H9 (cell line): ENCODE data around the gene TTC17. TPM values are rescaled to one million over a fixed set of nuclear protein-coding genes. Genes with fewer than 3 reads are reported as not detected.

Experiments used
- DNase-seq: peaks from one replicate; pipeline ENCODE4 v3.0.0-alpha.2; 2017
- H2AFZ ChIP-seq: one replicate; pipeline ENCODE4 v1.6.1; 2013; ENCODE audit warnings: mild to moderate bottlenecking, low read length, control low read depth, moderate library complexity
- H2AK5ac ChIP-seq: 2 replicates; pipeline ENCODE4 v1.6.1; 2013; ENCODE audit warnings: low read length, control low read depth, mixed read lengths; ENCODE audit not compliant: insufficient read length
- H2BK120ac ChIP-seq: one replicate; pipeline ENCODE4 v1.6.1; 2013; ENCODE audit warnings: low read depth, mild to moderate bottlenecking, low read length, control low read depth, inconsistent platforms; ENCODE audit not compliant: poor library complexity, severe bottlenecking
- H2BK12ac ChIP-seq: 2 replicates; pipeline ENCODE4 v1.6.1; 2013; ENCODE audit warnings: low read length, control low read depth, mixed read lengths, low read depth; ENCODE audit not compliant: insufficient read length
- H2BK15ac ChIP-seq: 2 replicates; pipeline ENCODE4 v1.6.1; 2013; ENCODE audit warnings: low read depth, low read length, control low read depth
- H2BK20ac ChIP-seq: one replicate; pipeline ENCODE4 v1.6.1; 2013; ENCODE audit warnings: low read depth, mild to moderate bottlenecking, low read length, control low read depth, inconsistent platforms; ENCODE audit not compliant: poor library complexity, severe bottlenecking
- H2BK5ac ChIP-seq: 2 replicates; pipeline ENCODE4 v1.6.1; 2013; ENCODE audit warnings: low read length, control low read depth, mixed read lengths; ENCODE audit not compliant: insufficient read length
- H3K14ac ChIP-seq: 2 replicates; pipeline ENCODE4 v1.6.1; 2013; ENCODE audit warnings: low read length, control low read depth; ENCODE audit not compliant: insufficient read depth
- H3K18ac ChIP-seq: 2 replicates; pipeline ENCODE4 v1.6.1; 2013; ENCODE audit warnings: low read depth, mild to moderate bottlenecking, mixed read lengths, low read length, control low read depth; ENCODE audit not compliant: insufficient read length
- H3K23ac ChIP-seq: 2 replicates; pipeline ENCODE4 v1.6.1; 2013; ENCODE audit warnings: low read length, control low read depth, mixed read lengths, low read depth; ENCODE audit not compliant: insufficient read length
- H3K23me2 ChIP-seq: 2 replicates; pipeline ENCODE4 v1.6.1; 2013; ENCODE audit warnings: low read depth, mild to moderate bottlenecking, mixed read lengths, low read length, control low read depth; ENCODE audit not compliant: insufficient read length, poor library complexity, severe bottlenecking
- H3K27ac ChIP-seq: 2 replicates; pipeline ENCODE4 v1.5.1; 2013; ENCODE audit warnings: low read length, control low read depth, mixed read lengths, low read depth; ENCODE audit not compliant: insufficient read length
- H3K27me3 ChIP-seq: 2 replicates; pipeline ENCODE4 v1.6.1; 2013; ENCODE audit warnings: low read length, control low read depth, inconsistent platforms; ENCODE audit not compliant: insufficient read depth
- H3K4ac ChIP-seq: 2 replicates; pipeline ENCODE4 v1.6.1; 2013; ENCODE audit warnings: low read depth, mild to moderate bottlenecking, control low read depth, inconsistent platforms, low read length, moderate library complexity
- H3K4me1 ChIP-seq: 2 replicates; pipeline ENCODE4 v1.6.1; 2013; ENCODE audit warnings: low read length, control low read depth, inconsistent platforms; ENCODE audit not compliant: insufficient read depth
- H3K4me2 ChIP-seq: 2 replicates; pipeline ENCODE4 v1.6.1; 2013; ENCODE audit warnings: low read length, control low read depth, mixed read lengths; ENCODE audit not compliant: insufficient read length, insufficient read depth
- H3K56ac ChIP-seq: 2 replicates; pipeline ENCODE4 v1.6.1; 2013; ENCODE audit warnings: low read depth, mild to moderate bottlenecking, mixed read lengths, low read length, control low read depth; ENCODE audit not compliant: insufficient read length
- H3K79me1 ChIP-seq: 2 replicates; pipeline ENCODE4 v1.6.1; 2013; ENCODE audit warnings: low read depth, mild to moderate bottlenecking, moderate library complexity, low read length, control low read depth, inconsistent platforms; ENCODE audit not compliant: insufficient read depth, poor library complexity, severe bottlenecking
- H3K79me2 ChIP-seq: 2 replicates; pipeline ENCODE4 v1.6.1; 2013; ENCODE audit warnings: low read length, control low read depth, inconsistent platforms; ENCODE audit not compliant: insufficient read depth
- H3K9ac ChIP-seq: 2 replicates; pipeline ENCODE4 v1.6.1; 2013; ENCODE audit warnings: low read length, control low read depth, mixed read lengths; ENCODE audit not compliant: insufficient read length; ENCODE audit errors: extremely low read depth
- H3K9me3 ChIP-seq: one replicate; pipeline ENCODE4 v1.6.1; 2013; ENCODE audit warnings: low read depth, low read length, inconsistent platforms; ENCODE audit not compliant: control insufficient read depth
- H3T11ph ChIP-seq: one replicate; pipeline ENCODE4 v1.6.1; 2013; ENCODE audit warnings: mild to moderate bottlenecking, low read length, control low read depth, inconsistent platforms
- H4K20me1 ChIP-seq: one replicate; pipeline ENCODE4 v1.6.1; 2013; ENCODE audit not compliant: control insufficient read depth, insufficient read length, insufficient read depth
- H4K5ac ChIP-seq: 2 replicates; pipeline ENCODE4 v1.6.1; 2013; ENCODE audit warnings: low read depth, mild to moderate bottlenecking, mixed read lengths, low read length, control low read depth; ENCODE audit not compliant: insufficient read length
- H4K8ac ChIP-seq: replicated peaks from 2 replicates; pipeline ENCODE4 v1.6.1; 2013; ENCODE audit warnings: low read length, control low read depth, mixed read lengths, low read depth; ENCODE audit not compliant: insufficient read length
- H4K91ac ChIP-seq: 2 replicates; pipeline ENCODE4 v1.6.1; 2013; ENCODE audit warnings: low read depth, mild to moderate bottlenecking, moderate library complexity, mixed read lengths, low read length, control low read depth; ENCODE audit not compliant: insufficient read length
- H3K27ac Mint-ChIP-seq, 3 experiments: 2 replicates in 2 of 3; 3 replicates in 1 of 3; pipeline ENCODE4 v1.8.0; 2020 to 2021; ENCODE audit warnings: mixed read lengths in 3 of 3, mild to moderate bottlenecking in 1 of 3, moderate library complexity in 1 of 3
- H3K27me3 Mint-ChIP-seq: 2 replicates; pipeline ENCODE4 v1.8.0; 2021; ENCODE audit warnings: low read depth, mild to moderate bottlenecking, moderate library complexity, mixed read lengths
- H3K36me3 Mint-ChIP-seq, 3 experiments: 2 replicates in 2 of 3; 3 replicates in 1 of 3; pipeline ENCODE4 v1.8.0; 2020 to 2021; ENCODE audit warnings: low read depth in 3 of 3, mixed read lengths in 3 of 3; ENCODE audit not compliant: insufficient read depth in 1 of 3
- H3K4me1 Mint-ChIP-seq, 2 experiments: 2 replicates each; pipeline ENCODE4 v1.8.0; 2020; ENCODE audit warnings: mixed read lengths in 2 of 2
- H3K4me3 Mint-ChIP-seq, 2 experiments: 2 replicates in 1 of 2; 3 replicates in 1 of 2; pipeline ENCODE4 v1.8.0; 2020 to 2021; ENCODE audit warnings: mild to moderate bottlenecking in 2 of 2, mixed read lengths in 2 of 2, moderate library complexity in 1 of 2
- H3K9me3 Mint-ChIP-seq, 2 experiments: 2 replicates in 1 of 2; 3 replicates in 1 of 2; pipeline ENCODE4 v1.8.0; 2020; ENCODE audit warnings: mild to moderate bottlenecking in 2 of 2, mixed read lengths in 2 of 2, moderate library complexity in 1 of 2
- CTCF ChIP-seq: fragments of 200-600 bp; sonication (generic); conservative IDR thresholded peaks from 3 replicates; pipeline ENCODE4 v1.8.0; 2021; ENCODE audit warnings: antibody characterized with exemption, mild to moderate bottlenecking
- WGBS: extraction: QIAGEN DNeasy Blood & Tissue Kit; methylation state at CpG from one replicate; pipeline ENCODE4 v1.1.7; 2013; ENCODE audit warnings: missing lambda C conversion rate, low lambda C conversion rate, mixed read lengths; ENCODE audit not compliant: insufficient read length; ENCODE audit errors: extremely low coverage; 5-methylcytosine and 5-hydroxymethylcytosine counted together
- total RNA-seq: library from RNA; stranded (reverse); gene quantifications from 2 replicates; pipeline ENCODE4 v1.2.1, GENCODE V29; 2021

Gene TTC17
- total RNA-seq, 1 experiment from 2014 or later: 68.5 TPM

GRCh38 chr11:43434893-43435292 lies 76.2 kb downstream of the TTC17 start:
- no peaks in the 10 kb centered on the region for H3K79me1 ChIP-seq

More at GRCh38 chr11:43434893-43435292, 76.2 kb downstream of the TTC17 start:
- Histone ChIP-seq H3K4me1 (no peaks in the 10 kb centered on the region), H4K20me1 (no peaks in the 10 kb centered on the region), H3K4me2 (no peak overlapping the region), H3K4ac (no peak overlapping the region), H3K23me2 (no peaks in the 10 kb centered on the region), H2BK12ac (no peak overlapping the region), H2BK20ac (no peak overlapping the region), H3K56ac (no peak overlapping the region), H2AFZ (no peak overlapping the region), H3K14ac (no peak overlapping the region), H3K27ac (no peak overlapping the region), H2AK5ac (no peak overlapping the region), H3K9me3 (no peaks in the 10 kb centered on the region), H4K5ac (no peak overlapping the region), H3K18ac (no peak overlapping the region), H3K23ac (no peak overlapping the region), H4K91ac (no peak overlapping the region), H2BK15ac (no peak overlapping the region), H3T11ph (no peak overlapping the region), H3K79me2 (no peaks in the 10 kb centered on the region), H2BK120ac (no peak overlapping the region), H2BK5ac (no peak overlapping the region), H3K27me3 (no peaks in the 10 kb centered on the region), H4K8ac (no peak overlapping the region), H3K9ac (no peak overlapping the region)
- Mint-ChIP-seq H3K27me3 (no peaks in the 10 kb centered on the region), H3K9me3 (no peaks in the 10 kb centered on the region; a peak in 1 of 5 replicates), H3K4me1 (no peaks in the 10 kb centered on the region), H3K36me3 (peaks cover 6 to 28% (median 16%) of the 10 kb centered on the region in 3 experiments; a peak in 5 of 7 replicates), H3K27ac (no peak overlapping the region), H3K4me3 (no peak overlapping the region)
- no CpG with 5 or more reads among the region's 1 CpG for WGBS
- no peak for TF ChIP-seq CTCF
- DNase-seq: no peak
